IMR-90 (cell line): ENCODE measurements around the gene MYO1D. TPM values are rescaled to one million over a fixed set of nuclear protein-coding genes. Genes with fewer than 3 reads are reported as not detected.

Source experiments
- ATAC-seq: fragments of 200-7000 bp; cut with Tn5 transposase; 2 replicates; pipeline ENCODE4 v1.9.1; 2020; ENCODE audit warnings: low read depth, mild to moderate bottlenecking, moderate library complexity
- BruUV-seq: library from RNA; stranded (reverse); fragments of 400-500 nt; replicated peaks from 2 replicates; lab custom pipeline; 2021; lab: Mats Ljungman, UMichigan
- CTCF ChIA-PET: fragments of 300-600 bp; formaldehyde crosslinking; extraction: SDS; loops from one replicate; lab custom pipeline; 2021; ENCODE audit warnings: antibody characterized with exemption; lab: Yijun Ruan, JAX
- POLR2A ChIA-PET: fragments of 300-600 bp; sonication (Branson Sonifier 250); formaldehyde crosslinking; loops from one replicate; lab custom pipeline; 2022; ENCODE audit warnings: antibody characterized with exemption; ENCODE audit not compliant: unreplicated experiment; lab: Charles Lee
- DNase-seq: peaks from one replicate; pipeline ENCODE4 v3.0.0; 2013
- H2AFZ ChIP-seq: replicated peaks from 2 replicates; pipeline ENCODE3; 2013; ENCODE audit warnings: low read length, mild to moderate bottlenecking; ENCODE audit not compliant: poor library complexity
- H2AK5ac ChIP-seq: 2 replicates; pipeline ENCODE4 v1.6.1; 2013; ENCODE audit warnings: low read depth, low read length, inconsistent platforms
- H2AK9ac ChIP-seq: replicated peaks from 2 replicates; pipeline ENCODE3; 2013; ENCODE audit warnings: mild to moderate bottlenecking, low read depth, low read length, moderate library complexity; ENCODE audit not compliant: poor library complexity
- H2BK120ac ChIP-seq: 2 replicates; pipeline ENCODE4 v1.6.1; 2013; ENCODE audit warnings: low read depth, low read length, inconsistent platforms
- H2BK15ac ChIP-seq: 3 replicates; pipeline ENCODE4 v1.6.1; 2013; ENCODE audit warnings: low read depth, low read length, inconsistent platforms
- H2BK20ac ChIP-seq: 2 replicates; pipeline ENCODE4 v1.6.1; 2013; ENCODE audit warnings: low read depth, mild to moderate bottlenecking, inconsistent platforms, low read length, moderate library complexity
- H2BK5ac ChIP-seq: 2 replicates; pipeline ENCODE4 v1.6.1; 2013; ENCODE audit warnings: mild to moderate bottlenecking, low read depth, low read length, inconsistent platforms; ENCODE audit not compliant: poor library complexity, severe bottlenecking
- H3K14ac ChIP-seq: replicated peaks from 2 replicates; pipeline ENCODE4 v1.6.1; 2013; ENCODE audit warnings: low read depth, low read length, inconsistent platforms
- H3K18ac ChIP-seq: 2 replicates; pipeline ENCODE4 v1.6.1; 2013; ENCODE audit warnings: low read depth, low read length, control low read depth
- H3K23ac ChIP-seq: 2 replicates; pipeline ENCODE4 v1.6.1; 2013; ENCODE audit warnings: low read depth, low read length, inconsistent platforms
- H3K27ac ChIP-seq: 2 replicates; pipeline ENCODE4 v1.5.1; 2013; ENCODE audit warnings: mild to moderate bottlenecking, control low read depth, low read length; ENCODE audit not compliant: insufficient read depth
- H3K27me3 ChIP-seq: 2 replicates; pipeline ENCODE4 v1.6.1; 2013; ENCODE audit warnings: low read length; ENCODE audit not compliant: control insufficient read depth, insufficient read depth
- H3K36me3 ChIP-seq: 2 replicates; pipeline ENCODE4 v1.6.1; 2013; ENCODE audit warnings: low read length, mixed read lengths; ENCODE audit not compliant: control insufficient read depth, insufficient read depth
- H3K4ac ChIP-seq: 2 replicates; pipeline ENCODE4 v1.6.1; 2013; ENCODE audit warnings: low read depth, low read length, inconsistent platforms
- H3K4me1 ChIP-seq: 2 replicates; pipeline ENCODE4 v1.6.1; 2013; ENCODE audit warnings: low read length, mixed read lengths; ENCODE audit not compliant: control insufficient read depth, insufficient read depth
- H3K4me2 ChIP-seq: 2 replicates; pipeline ENCODE4 v1.6.1; 2013; ENCODE audit warnings: low read depth, mild to moderate bottlenecking, control low read depth, low read length, moderate library complexity
- H3K4me3 ChIP-seq: 2 replicates; pipeline ENCODE4 v1.5.1; 2013; ENCODE audit warnings: low read depth, mild to moderate bottlenecking, control low read depth, low read length, moderate library complexity; ENCODE audit not compliant: insufficient read depth
- H3K56ac ChIP-seq: 2 replicates; pipeline ENCODE4 v1.6.1; 2013; ENCODE audit warnings: low read length, inconsistent platforms; ENCODE audit not compliant: insufficient read depth; ENCODE audit errors: extremely low read depth
- H3K79me1 ChIP-seq, 2 experiments: 2 replicates each; pipeline ENCODE4 v1.6.1; 2013; ENCODE audit warnings: low read length in 2 of 2, inconsistent platforms in 1 of 2, low read depth in 1 of 2
- H3K9ac ChIP-seq: 2 replicates; pipeline ENCODE4 v1.6.1; 2013; ENCODE audit warnings: low read depth, low read length, control low read depth
- H3K9me1 ChIP-seq: 2 replicates; pipeline ENCODE4 v1.6.1; 2013; ENCODE audit warnings: low read length, inconsistent platforms; ENCODE audit not compliant: insufficient read depth
- H3K9me3 ChIP-seq: 2 replicates; pipeline ENCODE4 v1.6.1; 2013; ENCODE audit warnings: low read length; ENCODE audit not compliant: control insufficient read depth, insufficient read depth
- H4K20me1 ChIP-seq: 2 replicates; pipeline ENCODE4 v1.6.1; 2013; ENCODE audit warnings: low read length, inconsistent platforms; ENCODE audit not compliant: insufficient read depth
- H4K5ac ChIP-seq: 2 replicates; pipeline ENCODE4 v1.6.1; 2013; ENCODE audit warnings: mild to moderate bottlenecking, low read depth, low read length, control low read depth
- H4K8ac ChIP-seq, 2 experiments: 2 replicates each; pipeline ENCODE4 v1.6.1; 2013; ENCODE audit warnings: low read depth in 2 of 2, low read length in 2 of 2, control low read depth in 1 of 2, inconsistent platforms in 1 of 2
- H4K91ac ChIP-seq: 2 replicates; pipeline ENCODE4 v1.6.1; 2013; ENCODE audit warnings: low read depth, low read length, inconsistent platforms; ENCODE audit not compliant: insufficient read depth
- ELK1 ChIP-seq: fragments of 150-350 bp; IDR thresholded peaks from 2 replicates; pipeline ENCODE4 v1.6.1; 2016; ENCODE audit warnings: low read depth, mild to moderate bottlenecking, low read length, moderate library complexity, borderline replicate concordance
- FOS ChIP-seq: fragments of 150-350 bp; IDR thresholded peaks from 2 replicates; pipeline ENCODE4 v1.6.1; 2016; ENCODE audit warnings: low read depth, low read length
- MXI1 ChIP-seq: IDR thresholded peaks from 2 replicates; pipeline ENCODE4 v1.6.1; 2012; ENCODE audit warnings: low read depth, mild to moderate bottlenecking, low read length, moderate library complexity, borderline replicate concordance
- NFE2L2 ChIP-seq: fragments of 150-350 bp; IDR thresholded peaks from 2 replicates; pipeline ENCODE4 v1.6.1; 2016; ENCODE audit warnings: low read depth, mild to moderate bottlenecking, low read length
- RAD21 ChIP-seq: IDR thresholded peaks from 2 replicates; pipeline ENCODE4 v1.6.1; 2012; ENCODE audit warnings: low read length, improper control_type of control experiment
- WGBS, 2 experiments: methylation state at CpG; one replicate each; pipeline versions ENCODE4 v1.1.5 to v1.1.7; 2013; ENCODE audit warnings: missing lambda C conversion rate in 2 of 2; ENCODE audit not compliant: insufficient read length in 1 of 2; ENCODE audit errors: extremely low coverage in 2 of 2; 5-methylcytosine and 5-hydroxymethylcytosine counted together
- dilution Hi-C: fragments of 300-500 bp; cut with HindIII; formaldehyde crosslinking; loops from one replicate; pipeline ENCODE4 v1.14.3; 2018; ENCODE audit warnings: low sequenced_read_pairs; ENCODE audit not compliant: unreplicated experiment
- in situ Hi-C: fragments of 300-500 bp; cut with MboI; formaldehyde crosslinking; loops from 3 replicates; pipeline ENCODE4 v1.14.3; 2019; ENCODE audit warnings: low sequenced_read_pairs, inconsistent platforms, mixed read lengths
- intact Hi-C: fragments of 100-400 bp; cut with micrococcal nuclease; formaldehyde crosslinking; loops from 2 replicates; pipeline ENCODE4 v1.10.0; 2022
- polyA plus RNA-seq, 3 experiments: library from polyadenylated mRNA; depleted of rRNA; stranded (reverse); fragments of >200 nt; gene quantifications; 2 replicates each; pipeline ENCODE4 v1.2.3, GENCODE V29; 2012; ENCODE audit warnings: low replicate concordance in 1 of 3
- total RNA-seq: library from RNA; depleted of rRNA; stranded (reverse); fragments of >200 nt; gene quantifications from 2 replicates; pipeline ENCODE4 v1.2.3, GENCODE V29; 2012

MYO1D gene
- total and polyA plus RNA-seq, 2 of the 4 experiments (the other 2 are of a cell fraction), result 0.63 to 0.90 TPM

- H4K91ac ChIP-seq, result no peak overlapping the region
- H3K9ac ChIP-seq, result no peak overlapping the region
- no peak overlapping the region for H3K23ac ChIP-seq
- no peak overlapping the region for H2BK20ac ChIP-seq
- TF ChIP-seq MXI1 (peak; percentile 84), NFE2L2 (no peak), RAD21 (no peak), FOS (no peak), ELK1 (no peak)
- H3K9me1 ChIP-seq, result no peaks in the 10 kb centered on the region
- H2AK9ac ChIP-seq, result no peak overlapping the region
- H3K4ac ChIP-seq, result no peak overlapping the region
- BruUV-seq, result no TSS peak
- ChIA-PET CTCF (interaction anchor here (0.5 kb wide), 1 partner anchor 25 kb away, joined by 4 read pairs; no protein-coding TSS in a partner anchor), POLR2A (no interaction called here)
- in situ Hi-C loops, result loop anchor here (25.0 kb wide), 1 partner anchor 280 kb away; no protein-coding TSS in a partner anchor
- no peaks in the 10 kb centered on the region for H4K20me1 ChIP-seq
- H3K14ac ChIP-seq, result no peak overlapping the region
- H3K56ac ChIP-seq, result no peak overlapping the region
- H3K4me3 ChIP-seq, result no peak overlapping the region
- H2BK5ac ChIP-seq, result no peak overlapping the region
- no peak overlapping the region for H3K18ac ChIP-seq
- no peak overlapping the region for H2AK5ac ChIP-seq
- no peak overlapping the region for H4K8ac ChIP-seq
- ATAC-seq, result no peak
- intact Hi-C loops, result loop anchor here (1.0 kb wide), 1 partner anchor 273 kb away; no protein-coding TSS in a partner anchor
- H3K79me1 ChIP-seq, result 0 out of 4 replicates have a peak, but pooled peaks cover 0 to 3% of the 10 kb centered on the region in 2 experiments
- H3K9me3 ChIP-seq, result no peaks in the 10 kb centered on the region
- 76% methylated on average over 3 of the region's 11 CpGs; no CpG with 5 or more reads in 1 of the 2 experiments for WGBS, 2 experiments
- dilution Hi-C loops, result no loop called here
- no peak overlapping the region for H2AFZ ChIP-seq
- no peak overlapping the region for H3K27ac ChIP-seq
- DNase-seq, result peak; percentile 33
- H3K27me3 ChIP-seq, result no peaks in the 10 kb centered on the region
- H3K4me2 ChIP-seq, result no peak overlapping the region
- no peak overlapping the region for H2BK120ac ChIP-seq
- H3K4me1 ChIP-seq, result peaks cover 4% of the 10 kb centered on the region; the same call in 1 of the 2 replicates
- no peak overlapping the region for H4K5ac ChIP-seq
- H3K36me3 ChIP-seq, result peaks cover 35% of the 10 kb centered on the region
- no peak overlapping the region for H2BK15ac ChIP-seq
Measured at GRCh38 chr17:32482568-32483320, 394.2 kb downstream of the MYO1D start.
